Astrocyte (in vitro differentiated cells and primary cell): Measurements from ENCODE around the gene RAD9B. TPM values are rescaled to one million over a fixed set of nuclear protein-coding genes. Genes with fewer than 3 reads are reported as not detected.

ENCODE experiments used
- DNase-seq: peaks from one replicate; pipeline ENCODE4 v3.0.0-alpha.2; 2010; ENCODE audit warnings: low read depth
- FAIRE-seq: peaks from 2 replicates; lab custom pipeline; 2011; peaks lifted over from hg19 to GRCh38; lab: Jason Lieb, UNC
- H2AFZ ChIP-seq: 2 replicates; pipeline ENCODE4 v1.6.0; 2012; ENCODE audit warnings: low read depth, low read length, inconsistent platforms
- H3K27ac ChIP-seq: 2 replicates; pipeline ENCODE4 v1.5.1; 2011; ENCODE audit warnings: low read depth, low read length, inconsistent platforms
- H3K27me3 ChIP-seq: 2 replicates; pipeline ENCODE4 v1.6.0; 2011; ENCODE audit warnings: low read length, inconsistent platforms; ENCODE audit not compliant: insufficient read depth
- H3K36me3 ChIP-seq: 2 replicates; pipeline ENCODE4 v1.5.1; 2011; ENCODE audit warnings: low read length, inconsistent platforms; ENCODE audit not compliant: insufficient read depth
- H3K4me1 ChIP-seq: 2 replicates; pipeline ENCODE4 v1.5.1; 2011; ENCODE audit warnings: low read length, inconsistent platforms; ENCODE audit not compliant: insufficient read depth
- H3K4me2 ChIP-seq: 2 replicates; pipeline ENCODE4 v1.6.0; 2012; ENCODE audit warnings: low read length, inconsistent platforms
- H3K4me3 ChIP-seq: 2 replicates; pipeline ENCODE4 v1.5.1; 2011; ENCODE audit warnings: low read depth, mild to moderate bottlenecking, low read length, inconsistent platforms; ENCODE audit not compliant: insufficient read depth
- H3K79me2 ChIP-seq: 2 replicates; pipeline ENCODE4 v1.6.0; 2012; ENCODE audit warnings: mild to moderate bottlenecking, low read length, inconsistent platforms; ENCODE audit not compliant: insufficient read depth
- H3K9ac ChIP-seq: 2 replicates; pipeline ENCODE4 v1.6.0; 2012; ENCODE audit warnings: mild to moderate bottlenecking, low read length, inconsistent platforms
- H3K9me3 ChIP-seq: 2 replicates; pipeline ENCODE4 v1.5.1; 2012; ENCODE audit warnings: low read depth, mild to moderate bottlenecking, low read length, inconsistent platforms; ENCODE audit not compliant: insufficient read depth
- H4K20me1 ChIP-seq: 2 replicates; pipeline ENCODE4 v1.6.0; 2012; ENCODE audit warnings: low read length, inconsistent platforms; ENCODE audit not compliant: insufficient read depth
- H3K27ac Mint-ChIP-seq: one replicate; pipeline ENCODE4 v1.8.0; 2021; ENCODE audit warnings: mild to moderate bottlenecking, mixed read lengths; ENCODE audit not compliant: unreplicated experiment
- H3K27me3 Mint-ChIP-seq: one replicate; pipeline ENCODE4 v1.8.0; 2021; ENCODE audit warnings: low read depth, mixed read lengths; ENCODE audit not compliant: unreplicated experiment
- H3K36me3 Mint-ChIP-seq: one replicate; pipeline ENCODE4 v1.8.0; 2021; ENCODE audit warnings: low read depth, mixed read lengths; ENCODE audit not compliant: unreplicated experiment
- H3K4me1 Mint-ChIP-seq: one replicate; pipeline ENCODE4 v1.8.0; 2021; ENCODE audit warnings: low read depth, mixed read lengths; ENCODE audit not compliant: unreplicated experiment
- H3K4me3 Mint-ChIP-seq: one replicate; pipeline ENCODE4 v1.8.0; 2021; ENCODE audit warnings: mild to moderate bottlenecking, moderate library complexity, mixed read lengths; ENCODE audit not compliant: unreplicated experiment
- H3K9me3 Mint-ChIP-seq: one replicate; pipeline ENCODE4 v1.8.0; 2021; ENCODE audit warnings: mild to moderate bottlenecking, mixed read lengths; ENCODE audit not compliant: unreplicated experiment
- EZH2 ChIP-seq: IDR thresholded peaks from 2 replicates; pipeline ENCODE4 v1.6.1; 2012; ENCODE audit warnings: mild to moderate bottlenecking, low read length, inconsistent platforms; ENCODE audit not compliant: insufficient read depth
- total RNA-seq: library from RNA; stranded (reverse); gene quantifications from 2 replicates; pipeline ENCODE4 v1.2.1, GENCODE V29; 2021
- TF ChIP-seq, protein P1 (sequence below): IDR thresholded peaks from 2 replicates; pipeline ENCODE4 v1.5.1; 2011; ENCODE audit warnings: low read depth, mild to moderate bottlenecking, inconsistent platforms, low read length, moderate library complexity; ENCODE audit not compliant: insufficient read depth

The RAD9B gene
- total RNA-seq, 1 donor from 2014 or later, result 0.66 TPM

DNA sequence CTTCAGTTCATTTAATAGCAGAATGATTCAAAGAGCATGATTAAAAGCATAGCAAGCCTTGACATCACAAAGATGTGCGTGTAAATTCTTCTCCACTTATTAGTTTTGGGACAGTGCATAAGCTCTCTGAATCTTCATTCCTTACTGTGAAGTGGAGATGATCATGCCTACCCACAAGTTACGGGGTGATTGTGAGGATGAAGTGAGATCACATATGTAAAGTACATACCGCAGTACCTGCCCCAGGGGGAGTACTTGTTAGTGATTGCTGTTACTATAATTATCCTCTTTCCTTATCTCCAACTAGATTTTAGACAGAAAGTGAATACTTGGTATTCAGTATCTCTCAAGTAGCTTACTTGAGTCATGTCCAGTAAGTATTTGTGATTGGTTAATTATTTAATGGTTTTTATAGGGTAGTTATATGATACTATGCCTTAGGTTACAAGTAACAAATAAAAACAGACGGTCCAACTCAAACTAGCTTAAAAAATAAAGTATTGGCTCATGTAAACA is 6.0 kb downstream of the RAD9B start:
- Mint-ChIP-seq H3K4me3 (no peak overlapping the region), H3K36me3 (no peaks in the 10 kb centered on the region), H3K9me3 (no peaks in the 10 kb centered on the region), H3K27ac (no peak overlapping the region), H3K4me1 (no peaks in the 10 kb centered on the region), H3K27me3 (peaks cover 4% of the 10 kb centered on the region)
- no peak overlapping the region for H2AFZ ChIP-seq
- H3K4me2 ChIP-seq, result no peak overlapping the region
- H3K9ac ChIP-seq, result no peak overlapping the region
- no peak overlapping the region for H3K27ac ChIP-seq
- no peaks in the 10 kb centered on the region for H3K4me1 ChIP-seq
- DNase-seq, result no peak
- peaks cover 2% of the 10 kb centered on the region for H3K27me3 ChIP-seq
- no peaks in the 10 kb centered on the region for H4K20me1 ChIP-seq
- FAIRE-seq, result no peak
- no peak overlapping the region for H3K4me3 ChIP-seq
- H3K36me3 ChIP-seq, result no peaks in the 10 kb centered on the region
- TF ChIP-seq, protein P1, sequence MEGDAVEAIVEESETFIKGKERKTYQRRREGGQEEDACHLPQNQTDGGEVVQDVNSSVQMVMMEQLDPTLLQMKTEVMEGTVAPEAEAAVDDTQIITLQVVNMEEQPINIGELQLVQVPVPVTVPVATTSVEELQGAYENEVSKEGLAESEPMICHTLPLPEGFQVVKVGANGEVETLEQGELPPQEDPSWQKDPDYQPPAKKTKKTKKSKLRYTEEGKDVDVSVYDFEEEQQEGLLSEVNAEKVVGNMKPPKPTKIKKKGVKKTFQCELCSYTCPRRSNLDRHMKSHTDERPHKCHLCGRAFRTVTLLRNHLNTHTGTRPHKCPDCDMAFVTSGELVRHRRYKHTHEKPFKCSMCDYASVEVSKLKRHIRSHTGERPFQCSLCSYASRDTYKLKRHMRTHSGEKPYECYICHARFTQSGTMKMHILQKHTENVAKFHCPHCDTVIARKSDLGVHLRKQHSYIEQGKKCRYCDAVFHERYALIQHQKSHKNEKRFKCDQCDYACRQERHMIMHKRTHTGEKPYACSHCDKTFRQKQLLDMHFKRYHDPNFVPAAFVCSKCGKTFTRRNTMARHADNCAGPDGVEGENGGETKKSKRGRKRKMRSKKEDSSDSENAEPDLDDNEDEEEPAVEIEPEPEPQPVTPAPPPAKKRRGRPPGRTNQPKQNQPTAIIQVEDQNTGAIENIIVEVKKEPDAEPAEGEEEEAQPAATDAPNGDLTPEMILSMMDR, result no peak
- no peak for TF ChIP-seq EZH2
- no peaks in the 10 kb centered on the region for H3K9me3 ChIP-seq
- H3K79me2 ChIP-seq, result no peaks in the 10 kb centered on the region

DNA sequence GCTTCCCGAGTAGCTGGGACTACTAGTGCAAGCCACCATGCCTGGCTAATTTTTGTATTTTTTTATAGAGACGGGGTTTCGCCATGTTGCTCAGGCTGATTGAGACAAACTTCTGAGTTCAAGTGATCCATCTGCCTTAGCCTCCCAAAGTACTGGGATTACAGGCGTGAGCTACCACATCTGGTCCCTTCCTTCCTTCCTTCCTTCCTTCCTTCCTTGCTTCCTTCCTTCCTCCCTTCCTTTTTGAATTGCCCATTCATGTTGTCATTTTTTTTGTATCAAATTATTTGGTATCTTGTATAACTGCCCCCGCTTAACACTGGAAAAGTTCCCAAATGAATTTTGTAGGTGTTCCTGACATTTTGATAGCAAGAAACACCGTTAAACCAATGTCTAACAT is 11.7 kb downstream of the RAD9B start:
- Mint-ChIP-seq H3K4me3 (no peak overlapping the region), H3K27ac (no peak overlapping the region), H3K27me3 (peaks cover 4% of the 10 kb centered on the region), H3K9me3 (no peaks in the 10 kb centered on the region), H3K36me3 (no peaks in the 10 kb centered on the region), H3K4me1 (no peaks in the 10 kb centered on the region)
- H3K79me2 ChIP-seq, result no peaks in the 10 kb centered on the region
- no peaks in the 10 kb centered on the region for H3K9me3 ChIP-seq
- H3K27ac ChIP-seq, result no peak overlapping the region
- no peaks in the 10 kb centered on the region for H3K36me3 ChIP-seq
- DNase-seq (no peak), FAIRE-seq (no peak)
- peaks cover 2% of the 10 kb centered on the region for H3K27me3 ChIP-seq
- no peak overlapping the region for H2AFZ ChIP-seq
- H3K9ac ChIP-seq, result no peak overlapping the region
- H3K4me1 ChIP-seq, result no peaks in the 10 kb centered on the region
- H4K20me1 ChIP-seq, result no peaks in the 10 kb centered on the region
- no peak for TF ChIP-seq EZH2
- TF ChIP-seq, protein P1, result no peak
- no peak overlapping the region for H3K4me2 ChIP-seq
- H3K4me3 ChIP-seq, result no peak overlapping the region

DNA sequence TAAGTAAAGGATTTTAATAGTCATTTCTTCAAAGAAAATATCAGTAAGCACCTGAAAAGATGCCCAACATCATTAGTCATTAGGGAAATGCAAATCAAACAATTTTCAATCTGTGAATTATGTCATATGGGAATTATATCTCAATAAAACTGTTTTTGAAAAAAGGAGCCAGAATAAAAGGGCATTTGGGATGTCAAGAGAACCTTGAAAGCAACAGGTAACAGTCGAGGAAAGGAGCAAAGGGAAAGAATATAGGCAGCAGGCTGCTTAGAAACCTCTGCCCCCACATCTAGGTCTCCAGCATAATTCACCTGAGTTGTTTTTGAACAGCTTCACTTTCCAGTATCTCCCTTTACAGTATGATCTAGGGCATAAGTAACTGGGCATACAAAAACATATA is 12.2 kb downstream of the RAD9B start:
- Histone ChIP-seq H3K27me3 (peaks cover 2% of the 10 kb centered on the region), H2AFZ (no peak overlapping the region), H3K27ac (no peak overlapping the region), H4K20me1 (no peaks in the 10 kb centered on the region), H3K36me3 (no peaks in the 10 kb centered on the region), H3K9ac (no peak overlapping the region), H3K4me3 (no peak overlapping the region), H3K79me2 (no peaks in the 10 kb centered on the region), H3K4me2 (no peak overlapping the region), H3K4me1 (no peaks in the 10 kb centered on the region), H3K9me3 (no peaks in the 10 kb centered on the region)
- no peak overlapping the region for H3K27ac Mint-ChIP-seq
- TF ChIP-seq, protein P1, result no peak
- no peak for TF ChIP-seq EZH2
- peaks cover 4% of the 10 kb centered on the region for H3K27me3 Mint-ChIP-seq
- no peak overlapping the region for H3K4me3 Mint-ChIP-seq
- no peaks in the 10 kb centered on the region for H3K36me3 Mint-ChIP-seq
- H3K4me1 Mint-ChIP-seq, result no peaks in the 10 kb centered on the region
- FAIRE-seq, result no peak
- no peak for DNase-seq
- H3K9me3 Mint-ChIP-seq, result no peaks in the 10 kb centered on the region
